H1 (cell line): ENCODE measurements around the gene COL5A1. TPM values are rescaled to one million over a fixed set of nuclear protein-coding genes. Genes with fewer than 3 reads are reported as not detected.

Experiments
- CTCF ChIA-PET: fragments of 300-600 bp; sonication (Branson Sonifier 250); formaldehyde crosslinking; loops from one replicate; lab custom pipeline; 2021; ENCODE audit not compliant: partially characterized antibody; lab: Charles Lee
- POLR2A ChIA-PET: fragments of 300-600 bp; sonication (Branson Sonifier 250); formaldehyde crosslinking; loops from one replicate; lab custom pipeline; 2021; ENCODE audit warnings: inconsistent platforms; ENCODE audit not compliant: partially characterized antibody; lab: Charles Lee
- DNase-seq, 2 experiments: peaks; one replicate each; pipeline versions ENCODE4 v3.0.0 to v3.0.0-alpha.2; 2010 to 2022; ENCODE audit warnings: low spot score in 2 of 2, low read depth in 1 of 2, mixed read lengths in 1 of 2
- FAIRE-seq: peaks from 2 replicates; lab custom pipeline; 2011; peaks lifted over from hg19 to GRCh38; lab: Jason Lieb, UNC
- H2AFZ ChIP-seq: 2 replicates; pipeline ENCODE4 v1.8.1; 2012; ENCODE audit warnings: low read length, inconsistent platforms
- H2AK5ac ChIP-seq: 2 replicates; pipeline ENCODE4 v1.6.1; 2013; ENCODE audit warnings: low read depth, low read length
- H2BK120ac ChIP-seq: replicated peaks from 2 replicates; pipeline ENCODE3; 2013; ENCODE audit warnings: low read depth, low read length, inconsistent platforms
- H2BK12ac ChIP-seq: 2 replicates; pipeline ENCODE4 v1.6.1; 2013; ENCODE audit warnings: low read depth, low read length
- H2BK15ac ChIP-seq: 2 replicates; pipeline ENCODE4 v1.6.1; 2013; ENCODE audit warnings: low read length
- H2BK20ac ChIP-seq: 2 replicates; pipeline ENCODE4 v1.6.1; 2013; ENCODE audit warnings: low read length
- H2BK5ac ChIP-seq: 2 replicates; pipeline ENCODE4 v1.6.1; 2013; ENCODE audit warnings: low read depth, low read length
- H3K14ac ChIP-seq: 2 replicates; pipeline ENCODE4 v1.6.1; 2013; ENCODE audit warnings: inconsistent platforms; ENCODE audit not compliant: insufficient read length
- H3K18ac ChIP-seq: 2 replicates; pipeline ENCODE4 v1.6.1; 2013; ENCODE audit warnings: low read length; ENCODE audit errors: extremely low read depth
- H3K23ac ChIP-seq: 2 replicates; pipeline ENCODE4 v1.6.1; 2013; ENCODE audit warnings: inconsistent platforms; ENCODE audit not compliant: insufficient read length
- H3K23me2 ChIP-seq: 2 replicates; pipeline ENCODE4 v1.6.1; 2013; ENCODE audit warnings: low read depth, low read length
- H3K27ac ChIP-seq: 2 replicates; pipeline ENCODE4 v1.6.1; 2011; ENCODE audit warnings: low read depth, low read length, inconsistent platforms
- H3K27me3 ChIP-seq, 4 experiments: replicated peaks in 1 of 4; 1 replicate in 1 of 4; 2 replicates in 3 of 4; pipeline versions ENCODE4 v1.6.1 to v1.8.1; 2011 to 2013; ENCODE audit warnings: low read length in 3 of 4, mild to moderate bottlenecking in 3 of 4, inconsistent platforms in 2 of 4, mixed read lengths in 2 of 4, moderate library complexity in 1 of 4; ENCODE audit not compliant: control insufficient read depth in 3 of 4, insufficient read depth in 3 of 4; ENCODE audit errors: extremely low read depth in 1 of 4
- H3K36me3 ChIP-seq, 4 experiments: 2 replicates each; pipeline versions ENCODE4 v1.6.1 to v1.8.1; 2011 to 2013; ENCODE audit warnings: mild to moderate bottlenecking in 4 of 4, low read length in 3 of 4, moderate library complexity in 2 of 4, control low read depth in 1 of 4, inconsistent platforms in 1 of 4; ENCODE audit not compliant: insufficient read depth in 4 of 4, control insufficient read depth in 2 of 4
- H3K4ac ChIP-seq: replicated peaks from 2 replicates; pipeline ENCODE3; 2013; ENCODE audit warnings: low read length, low read depth, mixed read lengths, inconsistent platforms; ENCODE audit not compliant: insufficient read length
- H3K4me1 ChIP-seq, 4 experiments: replicated peaks in 1 of 4; 1 replicate in 1 of 4; 2 replicates in 3 of 4; pipeline versions ENCODE4 v1.6.1 to v1.8.1; 2011 to 2013; ENCODE audit warnings: low read length in 3 of 4, inconsistent platforms in 2 of 4, mixed read lengths in 1 of 4; ENCODE audit not compliant: insufficient read depth in 4 of 4, control insufficient read depth in 3 of 4
- H3K4me2 ChIP-seq, 2 experiments: 2 replicates each; pipeline versions ENCODE4 v1.6.1 to v1.8.1; 2011 to 2013; ENCODE audit warnings: low read depth in 2 of 2, low read length in 2 of 2, control low read depth in 1 of 2, inconsistent platforms in 1 of 2, mild to moderate bottlenecking in 1 of 2; ENCODE audit not compliant: insufficient read depth in 1 of 2
- H3K4me3 ChIP-seq, 4 experiments: fragments of 200-600, 300-600 bp in 1 of 4; sonication (generic), shearing (Covaris generic), sonication (Bioruptor Twin) in 1 of 4; 2 replicates each; pipeline versions ENCODE4 v1.5.1 to v1.8.1; 2011 to 2016; ENCODE audit warnings: low read length in 4 of 4, low read depth in 3 of 4, control low read depth in 2 of 4, inconsistent platforms in 2 of 4, mild to moderate bottlenecking in 2 of 4, mixed read lengths in 1 of 4, moderate library complexity in 1 of 4; ENCODE audit not compliant: insufficient read depth in 2 of 4; ENCODE audit errors: extremely low read depth in 1 of 4
- H3K56ac ChIP-seq: replicated peaks from 2 replicates; pipeline ENCODE3; 2013; ENCODE audit warnings: low read depth, mild to moderate bottlenecking, mixed read lengths, low read length, inconsistent platforms; ENCODE audit not compliant: insufficient read length
- H3K79me1 ChIP-seq: 2 replicates; pipeline ENCODE4 v1.6.1; 2013; ENCODE audit warnings: low read depth, low read length, control low read depth
- H3K79me2 ChIP-seq, 2 experiments: 2 replicates each; pipeline versions ENCODE4 v1.6.1 to v1.8.1; 2012 to 2013; ENCODE audit warnings: low read length in 2 of 2, mild to moderate bottlenecking in 2 of 2, inconsistent platforms in 1 of 2; ENCODE audit not compliant: insufficient read depth in 2 of 2, control insufficient read depth in 1 of 2
- H3K9ac ChIP-seq, 4 experiments: replicated peaks in 1 of 4; 1 replicate in 1 of 4; 2 replicates in 3 of 4; pipeline versions ENCODE4 v1.6.1 to v1.8.1; 2011 to 2013; ENCODE audit warnings: low read depth in 3 of 4, low read length in 3 of 4, control low read depth in 2 of 4, mild to moderate bottlenecking in 2 of 4, moderate library complexity in 2 of 4, inconsistent platforms in 1 of 4; ENCODE audit errors: extremely low read depth in 1 of 4
- H3K9me3 ChIP-seq, 2 experiments: 2 replicates each; pipeline versions ENCODE4 v1.6.1 to v1.8.1; 2012 to 2013; ENCODE audit warnings: mild to moderate bottlenecking in 2 of 2, moderate library complexity in 2 of 2, control low read depth in 1 of 2, inconsistent platforms in 1 of 2, low read depth in 1 of 2, low read length in 1 of 2, mixed read lengths in 1 of 2; ENCODE audit not compliant: insufficient read depth in 2 of 2
- H4K20me1 ChIP-seq, 2 experiments: replicated peaks in 1 of 2; 2 replicates each; pipeline versions ENCODE3 to v1.8.1; 2011 to 2013; ENCODE audit warnings: inconsistent platforms in 2 of 2, low read length in 2 of 2, mild to moderate bottlenecking in 1 of 2; ENCODE audit not compliant: insufficient read depth in 2 of 2, control insufficient read depth in 1 of 2
- H4K5ac ChIP-seq: 2 replicates; pipeline ENCODE4 v1.6.1; 2013; ENCODE audit warnings: low read length, low read depth, mixed read lengths, inconsistent platforms; ENCODE audit not compliant: insufficient read length
- H4K8ac ChIP-seq: 2 replicates; pipeline ENCODE4 v1.8.0; 2013; ENCODE audit warnings: mild to moderate bottlenecking, moderate library complexity, low read length, inconsistent platforms; ENCODE audit not compliant: insufficient read depth; ENCODE audit errors: extremely low read depth
- H4K91ac ChIP-seq: replicated peaks from 2 replicates; pipeline ENCODE3; 2013; ENCODE audit warnings: low read length, mixed read lengths, inconsistent platforms; ENCODE audit not compliant: insufficient read length
- BRCA1 ChIP-seq: IDR thresholded peaks from 2 replicates; pipeline ENCODE4 v1.6.1; 2012; ENCODE audit warnings: low read depth, low read length, improper control_type of control experiment
- EZH2 ChIP-seq: fragments of 200-600 bp; sonication (generic); IDR thresholded peaks from 2 replicates; pipeline ENCODE4 v1.7.1; 2012; ENCODE audit warnings: low read depth, mild to moderate bottlenecking, moderate library complexity, low read length, inconsistent platforms; ENCODE audit not compliant: severe bottlenecking
- GABPA ChIP-seq: IDR thresholded peaks from 2 replicates; pipeline ENCODE4 v1.6.1; 2011; ENCODE audit warnings: mild to moderate bottlenecking, low read length, moderate library complexity, borderline replicate concordance; ENCODE audit not compliant: insufficient read depth
- JUND ChIP-seq: IDR thresholded peaks from 2 replicates; pipeline ENCODE4 v1.6.1; 2011; ENCODE audit warnings: mild to moderate bottlenecking, improper control_type of control experiment, low read length
- NRF1 ChIP-seq: IDR thresholded peaks from 2 replicates; pipeline ENCODE4 v1.6.1; 2011; ENCODE audit warnings: mild to moderate bottlenecking, low read depth, low read length, improper control_type of control experiment
- POLR2A ChIP-seq, 2 experiments: IDR thresholded peaks; 1 replicate in 1 of 2; 2 replicates in 1 of 2; pipeline ENCODE4 v1.6.1; 2011; ENCODE audit warnings: low read depth in 2 of 2, low read length in 2 of 2, mild to moderate bottlenecking in 2 of 2; ENCODE audit errors: control extremely low read depth in 1 of 2
- RXRA ChIP-seq: IDR thresholded peaks from 2 replicates; pipeline ENCODE4 v1.6.1; 2011; ENCODE audit warnings: low read depth, mild to moderate bottlenecking, low read length, moderate library complexity; ENCODE audit not compliant: insufficient read depth
- SAP30 ChIP-seq: fragments of 300-600 bp; sonication (generic); IDR thresholded peaks from 2 replicates; pipeline ENCODE4 v1.7.1; 2012; ENCODE audit warnings: low read length, moderate library complexity, mild to moderate bottlenecking, inconsistent platforms; ENCODE audit not compliant: insufficient read depth, insufficient replicate concordance
- USF2 ChIP-seq: IDR thresholded peaks from 2 replicates; pipeline ENCODE4 v1.6.1; 2011; ENCODE audit warnings: low read length, improper control_type of control experiment
- WGBS, 2 experiments: shearing (Covaris generic) in 1 of 2; methylation state at CpG; one replicate each; pipeline versions ENCODE4 v1.1.6 to v1.1.7; 2013 to 2015; ENCODE audit warnings: low lambda C conversion rate in 2 of 2, mixed read lengths in 2 of 2, inconsistent platforms in 1 of 2, low coverage in 1 of 2, missing lambda C conversion rate in 1 of 2; ENCODE audit not compliant: insufficient replicate concordance in 2 of 2, insufficient coverage in 1 of 2, insufficient read length in 1 of 2; ENCODE audit errors: extremely low coverage in 1 of 2, missing lambda C conversion rate in 1 of 2; 5-methylcytosine and 5-hydroxymethylcytosine counted together
- polyA plus RNA-seq, 7 experiments: library from polyadenylated mRNA; depleted of rRNA in 3 of 7; stranded (reverse) in 5 of 7; unstranded in 2 of 7; fragments of >200 nt in 5 of 7; fragments of 200-250 nt in 2 of 7; gene quantifications; 1 replicate in 5 of 7; 2 replicates in 1 of 7; 4 replicates in 1 of 7; pipeline versions ENCODE4 v1.2.1 to v1.2.3, GENCODE V29; 2011 to 2013; ENCODE audit warnings: missing spikeins in 2 of 7, mixed read lengths in 2 of 7
- total RNA-seq: library from RNA; stranded (reverse); fragmentation: NEBNext Ultra II Directional; extraction: Animal tissue kit (Norgen Biotek cat#: 25700); gene quantifications from 2 replicates; pipeline ENCODE4 v1.2.1, GENCODE V29; 2021

The COL5A1 gene
- total and polyA plus RNA-seq, 2 of the 8 experiments (the other 6 are each of a cell fraction or from before 2014, with no cell fraction given), result 3.8 to 12.0 TPM

- Histone ChIP-seq H3K4me2 (no peak overlapping the region), H4K91ac (no peak overlapping the region), H2BK15ac (no peak overlapping the region), H2BK12ac (no peak overlapping the region), H2BK5ac (no peak overlapping the region), H3K27ac (no peak overlapping the region), H3K23ac (no peak overlapping the region), H3K56ac (no peak overlapping the region), H4K8ac (no peak overlapping the region), H3K4me3 (no peak overlapping the region), H4K20me1 (no peaks in the 10 kb centered on the region), H2AK5ac (no peak overlapping the region), H3K9me3 (peaks cover 0 to 11% of the 10 kb centered on the region in 2 experiments; a peak in 1 of 4 replicates), H3K23me2 (peaks cover 2% of the 10 kb centered on the region; the same call in 1 of the 2 replicates), H3K14ac (no peak overlapping the region), H3K79me1 (no peaks in the 10 kb centered on the region), H2BK20ac (no peak overlapping the region), H3K18ac (no peak overlapping the region), H3K79me2 (no peaks in the 10 kb centered on the region), H3K36me3 (no peaks in the 10 kb centered on the region), H3K4ac (no peak overlapping the region), H2BK120ac (no peak overlapping the region), H3K27me3 (no peaks in the 10 kb centered on the region), H4K5ac (no peak overlapping the region), H3K4me1 (peaks cover 0 to 3% (median 0%) of the 10 kb centered on the region in 4 experiments; a peak in 1 of 7 replicates), H3K9ac (no peak overlapping the region), H2AFZ (no peak overlapping the region)
- ChIA-PET CTCF (interaction anchor here (0.6 to 1.9 kb wide), 6 partner anchors 10 to 1209 kb away, joined by 3 to 9 read pairs (median 4); no protein-coding TSS in a partner anchor), POLR2A (no interaction called here)
- FAIRE-seq, result no peak
- WGBS, 2 experiments, result 89% methylated on average over 33 of the region's 45 CpGs; no CpG with 5 or more reads in 1 of the 2 experiments
- DNase-seq, result no peak
- TF ChIP-seq EZH2 (no peak), RXRA (no peak), POLR2A (IDR thresholded peaks at IDR 0.05; ENCODE audit: control extremely low read depth in 1 of 2, low read depth in 2 of 2, low read length in 2 of 2) (no peak), SAP30 (no peak), NRF1 (no peak), GABPA (no peak), USF2 (no peak), BRCA1 (no peak), JUND (no peak)
These were observed 90.1 kb downstream of the COL5A1 start for GRCh38 chr9:134731497-134732391.
